NCI-H2107 treated with DMSO at 0.1 percent for 48 hours (cell line): Measurements from ENCODE around the gene TBC1D23.
"Not testable (repeated sequence)": the region's sequence is repeated elsewhere in the genome, so short reads cannot be mapped to it uniquely, and the experiment has no call there.

Experiments
- DNase-seq: peaks from one replicate; lab custom pipeline; 2025; ENCODE audit not compliant: unreplicated experiment; lab: John Stamatoyannopoulos, UW

The TBC1D23 gene

GRCh38 chr3:100295089-100295488, 34.3 kb downstream of the TBC1D23 start:
- DNase-seq, result no peak

- no peak for DNase-seq
Observed at GRCh38 chr3:100297784-100298183, 37.0 kb downstream of the TBC1D23 start.

GRCh38 chr3:100299016-100299415, 38.2 kb downstream of the TBC1D23 start:
- no peak for DNase-seq

GRCh38 chr3:100306695-100307094, 45.9 kb downstream of the TBC1D23 start:
- no peak for DNase-seq

- DNase-seq, result no peak
Observed at GRCh38 chr3:100310355-100310965, 49.7 kb downstream of the TBC1D23 start.

- DNase-seq, result no peak
Observed at GRCh38 chr3:100311011-100311410, 50.2 kb downstream of the TBC1D23 start.

GRCh38 chr3:100316641-100317069, 55.9 kb downstream of the TBC1D23 start:
- DNase-seq, result peak; percentile 34

- DNase-seq, result no peak
Observed at GRCh38 chr3:100317912-100318311, 57.1 kb downstream of the TBC1D23 start.

- DNase-seq, result no peak
Observed at GRCh38 chr3:100319951-100320350, 59.2 kb downstream of the TBC1D23 start.

- no peak for DNase-seq
Observed at GRCh38 chr3:100324044-100324443, 63.3 kb downstream of the TBC1D23 start.

GRCh38 chr3:100325827-100326226, 65.0 kb downstream of the TBC1D23 start:
- DNase-seq, result no peak

- DNase-seq, result not testable (repeated sequence)
Observed at GRCh38 chr3:100327377-100327776, 66.6 kb downstream of the TBC1D23 start.

- no peak for DNase-seq
Observed at GRCh38 chr3:100329800-100330489, 69.2 kb downstream of the TBC1D23 start.

- no peak for DNase-seq
Observed at GRCh38 chr3:100330651-100331050, 69.9 kb downstream of the TBC1D23 start.

GRCh38 chr3:100331660-100332059, 70.9 kb downstream of the TBC1D23 start:
- no peak for DNase-seq

- DNase-seq, result no peak
Observed at GRCh38 chr3:100333051-100333450, 72.3 kb downstream of the TBC1D23 start.

GRCh38 chr3:100333970-100334487, 73.2 kb downstream of the TBC1D23 start:
- DNase-seq, result no peak

GRCh38 chr3:100334488-100335351, 73.9 kb downstream of the TBC1D23 start, which contains the start of gene NIT2:
NIT2 (plus strand) TSS chr3:100334757; CDS start chr3:100334792, 35 bp downstream.
- DNase-seq, result peak; percentile 9

- no peak for DNase-seq
Observed at GRCh38 chr3:100335434-100335833, 74.6 kb downstream of the TBC1D23 start.

GRCh38 chr3:100336229-100336628, 75.4 kb downstream of the TBC1D23 start:
- not testable (repeated sequence) for DNase-seq

GRCh38 chr3:100338911-100339310, 78.1 kb downstream of the TBC1D23 start:
- no peak for DNase-seq
